RWPE1 (cell line): Measurements from ENCODE around the gene ABCG4.

Experiments
- CTCF ChIA-PET: fragments of 350-600 bp; sonication (Branson Sonifier 250); formaldehyde crosslinking; extraction: SDS; loops from one replicate; lab custom pipeline; 2021; lab: Yijun Ruan, JAX
- POLR2A ChIA-PET: fragments of 400-600 bp; formaldehyde crosslinking; extraction: SDS; loops from one replicate; lab custom pipeline; 2020; ENCODE audit warnings: antibody characterized with exemption; ENCODE audit not compliant: low non-redundant PET; lab: Yijun Ruan, JAX
- DNase-seq: peaks from one replicate; pipeline ENCODE4 v3.0.0; 2012; ENCODE audit warnings: low spot score
- H3K27ac ChIP-seq: fragments of 450-650 bp; 2 replicates; pipeline ENCODE4 v1.5.1; 2017
- CTCF ChIP-seq: fragments of 450-650 bp; conservative IDR thresholded peaks from 2 replicates; pipeline ENCODE4 v1.5.1; 2017; ENCODE audit warnings: low read depth, mild to moderate bottlenecking

The ABCG4 gene

GRCh38 chr11:119202554-119202953, 53.7 kb downstream of the ABCG4 start:
- H3K27ac ChIP-seq: no peak overlapping the region
- no peak for DNase-seq
- ChIA-PET CTCF (no interaction called here), POLR2A (no interaction called here)
- TF ChIP-seq CTCF: no peak

- no peak for TF ChIP-seq CTCF
- DNase-seq: no peak
- no peak overlapping the region for H3K27ac ChIP-seq
- POLR2A ChIA-PET: no interaction called here
- CTCF ChIA-PET: interaction anchor here (0.8 kb wide), 1 partner anchor 104 kb away, joined by 3 read pairs; no protein-coding TSS in a partner anchor
Observed at GRCh38 chr11:119204066-119204465, 55.2 kb downstream of the ABCG4 start.

GRCh38 chr11:119205080-119205479, 56.2 kb downstream of the ABCG4 start:
- no peak overlapping the region; the same call in 1 of the 2 replicates for H3K27ac ChIP-seq
- ChIA-PET CTCF (interaction anchor here (0.5 to 1.0 kb wide), 5 partner anchors 10 to 403 kb away, joined by 3 to 8 read pairs (median 3); no protein-coding TSS in a partner anchor), POLR2A (no interaction called here)
- no peak for DNase-seq
- no peak for TF ChIP-seq CTCF

GRCh38 chr11:119205574-119206510, 57.0 kb downstream of the ABCG4 start, which contains the start of gene CBL:
Gene CBL, plus strand, starts transcription at chr11:119206339. Its CDS starts 79 bp downstream, at chr11:119206418.
- POLR2A ChIA-PET: interaction anchor here (0.6 kb wide), 1 partner anchor 132 kb away, joined by 3 read pairs; no protein-coding TSS in a partner anchor
- DNase-seq: peak; percentile 95
- peak within 1 kb of the TSS; percentile 95 for H3K27ac ChIP-seq
- peak; percentile 92 for TF ChIP-seq CTCF
- CTCF ChIA-PET: interaction anchor here (0.5 to 0.9 kb wide), 8 partner anchors 9 to 404 kb away, joined by 3 to 8 read pairs (median 3); partner anchors contain the start of gene C2CD2L

GRCh38 chr11:119206511-119207414, 57.9 kb downstream of the ABCG4 start:
- ChIA-PET CTCF (interaction anchor here (0.6 to 0.9 kb wide), 5 partner anchors 10 to 131 kb away, joined by 3 read pairs; partner anchors contain the start of gene C2CD2L), POLR2A (no interaction called here)
- H3K27ac ChIP-seq: peak overlapping the region; percentile 95
- peak; percentile 34 for DNase-seq
- TF ChIP-seq CTCF: no peak
